LNCAP (cell line): ENCODE measurements around the gene MICAL1.

ENCODE experiments used
- TF ChIP-seq, protein P1 (sequence below): fragments of 450-650 bp; IDR thresholded peaks from 2 replicates; pipeline ENCODE4 v1.5.1; 2017; ENCODE audit warnings: mild to moderate bottlenecking

The MICAL1 gene

DNA sequence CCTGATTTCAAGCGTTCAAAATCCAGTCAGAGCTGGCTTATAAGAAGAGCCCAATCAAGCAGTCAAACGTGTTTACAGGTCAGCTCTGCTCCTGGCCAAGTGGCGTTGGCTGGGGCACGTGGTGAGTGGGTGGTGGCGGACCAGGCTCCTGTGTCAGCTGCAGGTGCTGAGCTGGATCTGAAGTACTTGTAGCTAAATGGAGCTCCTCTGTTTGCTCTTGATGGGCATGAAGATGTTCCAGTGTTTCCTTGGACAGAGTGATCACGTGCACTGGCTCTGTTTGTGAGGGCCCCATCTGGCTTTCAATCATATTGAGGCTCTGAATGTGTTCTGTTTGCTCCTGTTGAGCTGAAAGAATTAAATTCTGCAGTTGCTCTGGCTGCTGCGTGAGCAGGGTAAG is 10.2 kb upstream of the MICAL1 start:
- TF ChIP-seq, protein P1, sequence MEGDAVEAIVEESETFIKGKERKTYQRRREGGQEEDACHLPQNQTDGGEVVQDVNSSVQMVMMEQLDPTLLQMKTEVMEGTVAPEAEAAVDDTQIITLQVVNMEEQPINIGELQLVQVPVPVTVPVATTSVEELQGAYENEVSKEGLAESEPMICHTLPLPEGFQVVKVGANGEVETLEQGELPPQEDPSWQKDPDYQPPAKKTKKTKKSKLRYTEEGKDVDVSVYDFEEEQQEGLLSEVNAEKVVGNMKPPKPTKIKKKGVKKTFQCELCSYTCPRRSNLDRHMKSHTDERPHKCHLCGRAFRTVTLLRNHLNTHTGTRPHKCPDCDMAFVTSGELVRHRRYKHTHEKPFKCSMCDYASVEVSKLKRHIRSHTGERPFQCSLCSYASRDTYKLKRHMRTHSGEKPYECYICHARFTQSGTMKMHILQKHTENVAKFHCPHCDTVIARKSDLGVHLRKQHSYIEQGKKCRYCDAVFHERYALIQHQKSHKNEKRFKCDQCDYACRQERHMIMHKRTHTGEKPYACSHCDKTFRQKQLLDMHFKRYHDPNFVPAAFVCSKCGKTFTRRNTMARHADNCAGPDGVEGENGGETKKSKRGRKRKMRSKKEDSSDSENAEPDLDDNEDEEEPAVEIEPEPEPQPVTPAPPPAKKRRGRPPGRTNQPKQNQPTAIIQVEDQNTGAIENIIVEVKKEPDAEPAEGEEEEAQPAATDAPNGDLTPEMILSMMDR, result no peak

DNA sequence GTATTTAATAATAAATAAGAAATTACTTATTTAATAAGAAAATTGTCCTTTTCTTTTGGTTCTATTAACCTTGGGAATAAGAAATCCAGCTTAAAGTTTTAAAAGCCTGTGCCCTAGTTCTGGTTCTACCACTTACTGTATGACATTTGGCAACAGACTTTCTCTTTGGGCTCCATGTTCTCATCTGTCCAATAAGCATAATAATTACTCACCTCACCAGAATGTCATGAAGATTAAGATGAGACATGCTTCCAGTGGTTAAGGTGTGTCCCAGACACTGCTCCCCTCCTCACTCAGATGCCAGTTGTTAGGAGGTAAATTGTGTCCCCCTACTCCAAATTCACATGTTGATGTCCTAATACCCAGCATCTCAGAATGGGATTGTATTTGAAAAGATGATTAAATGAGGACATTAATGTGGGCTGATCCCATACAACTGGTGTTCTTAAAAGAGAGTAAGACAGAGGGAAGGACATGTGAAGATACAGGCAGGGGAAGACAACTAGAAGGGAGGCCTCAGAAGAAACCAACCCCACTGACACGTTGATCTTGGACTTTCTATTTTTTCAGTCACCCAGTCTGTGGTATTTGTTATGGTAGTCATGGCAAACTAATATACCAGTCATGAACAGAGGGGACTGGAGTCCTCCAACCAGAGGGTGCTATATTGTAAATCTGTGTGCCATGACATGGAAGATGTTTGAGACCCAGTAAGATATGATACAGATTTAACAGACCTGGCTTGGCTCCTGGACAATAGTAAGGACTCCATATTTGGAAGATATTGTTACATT is 6.4 kb upstream of the MICAL1 start:
- TF ChIP-seq, protein P1, result no peak

DNA sequence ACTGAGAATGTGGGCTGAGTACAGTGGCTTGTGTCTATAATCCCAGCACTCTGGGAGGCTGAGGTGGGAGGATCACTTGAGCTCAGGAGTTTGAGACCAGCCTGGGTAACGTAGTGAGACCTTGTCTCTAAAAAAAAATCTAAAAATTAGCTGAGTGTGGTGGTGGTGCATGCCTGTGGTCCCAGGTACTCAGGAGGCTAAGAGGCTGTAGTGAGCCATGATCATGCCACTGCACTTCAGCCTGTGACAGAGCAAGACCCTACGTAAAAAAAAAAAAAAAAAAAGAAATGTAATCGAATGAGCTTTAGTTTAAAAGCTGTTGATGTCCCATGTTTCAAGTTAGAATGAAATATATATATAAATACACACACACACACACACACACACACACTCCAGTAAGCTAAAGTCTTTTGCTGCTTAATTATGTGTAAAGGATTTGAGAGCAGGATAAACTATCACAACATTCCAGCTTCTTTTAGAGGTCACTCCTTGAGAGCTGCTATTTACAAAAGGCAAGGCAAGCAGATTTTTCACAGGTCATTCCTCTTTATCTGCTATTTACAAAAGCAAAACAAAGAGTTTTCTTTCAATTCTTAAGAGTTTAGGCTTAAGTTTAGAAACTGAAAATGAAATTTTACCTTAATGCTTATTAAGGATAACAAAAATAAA is 4.7 kb upstream of the MICAL1 start:
- TF ChIP-seq, protein P1, result no peak

DNA sequence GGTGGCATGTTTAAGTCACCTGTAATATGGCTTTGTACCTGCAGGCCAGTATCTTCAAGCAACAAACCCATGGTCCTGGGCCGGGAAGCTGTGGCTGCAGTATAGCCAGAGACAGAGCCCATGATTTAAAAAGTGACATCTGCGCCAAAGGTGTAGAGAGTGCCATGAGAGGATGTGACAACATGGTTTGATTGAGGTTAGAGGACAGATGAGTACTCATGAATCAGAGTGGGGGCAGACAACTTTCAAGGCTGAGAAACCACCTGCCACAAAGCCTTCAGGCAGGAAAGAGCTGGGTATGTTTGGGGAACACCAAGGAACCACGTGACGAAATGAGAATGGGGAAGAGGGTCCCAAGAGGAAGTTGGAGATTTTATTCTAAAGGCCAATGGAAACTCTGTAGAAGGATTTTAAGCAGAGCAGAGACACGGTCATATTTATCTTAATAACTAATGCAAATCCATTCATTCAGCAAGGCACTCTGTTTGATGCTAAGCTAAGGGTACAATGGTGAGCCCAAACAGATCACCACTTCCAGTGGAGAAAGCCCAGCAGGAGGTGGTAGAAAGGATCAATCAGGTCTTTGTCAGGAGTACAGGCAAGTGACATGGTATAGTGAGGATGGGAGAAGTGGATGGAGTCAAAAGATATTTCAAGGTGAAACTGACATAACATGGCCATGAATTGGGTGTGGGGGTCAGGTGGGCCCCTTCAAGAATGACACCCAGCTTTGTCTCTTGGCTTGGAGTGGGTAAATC is 3.4 kb upstream of the MICAL1 start:
- TF ChIP-seq, protein P1, result no peak

DNA sequence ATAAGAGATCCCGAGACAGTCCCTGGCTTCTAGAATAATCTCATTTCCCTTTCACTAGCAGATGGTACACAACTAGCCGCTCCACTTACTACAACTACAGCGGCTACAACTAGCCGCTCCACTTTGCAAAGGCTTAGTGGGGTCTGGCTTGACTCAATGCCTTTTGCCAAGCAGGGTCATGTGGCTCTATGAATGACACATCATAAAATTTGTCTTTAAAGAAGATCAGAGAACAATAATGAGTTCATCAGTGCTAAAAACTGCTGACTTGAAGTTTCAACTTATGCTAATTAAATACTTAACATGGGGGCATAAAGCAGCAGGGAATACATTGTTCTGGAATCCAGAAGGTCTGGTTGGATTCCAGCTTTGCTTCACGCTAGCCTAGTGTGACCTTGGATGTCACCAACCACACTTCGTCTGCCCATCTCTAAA is 2.0 kb upstream of the MICAL1 start:
- TF ChIP-seq, protein P1, result no peak

DNA sequence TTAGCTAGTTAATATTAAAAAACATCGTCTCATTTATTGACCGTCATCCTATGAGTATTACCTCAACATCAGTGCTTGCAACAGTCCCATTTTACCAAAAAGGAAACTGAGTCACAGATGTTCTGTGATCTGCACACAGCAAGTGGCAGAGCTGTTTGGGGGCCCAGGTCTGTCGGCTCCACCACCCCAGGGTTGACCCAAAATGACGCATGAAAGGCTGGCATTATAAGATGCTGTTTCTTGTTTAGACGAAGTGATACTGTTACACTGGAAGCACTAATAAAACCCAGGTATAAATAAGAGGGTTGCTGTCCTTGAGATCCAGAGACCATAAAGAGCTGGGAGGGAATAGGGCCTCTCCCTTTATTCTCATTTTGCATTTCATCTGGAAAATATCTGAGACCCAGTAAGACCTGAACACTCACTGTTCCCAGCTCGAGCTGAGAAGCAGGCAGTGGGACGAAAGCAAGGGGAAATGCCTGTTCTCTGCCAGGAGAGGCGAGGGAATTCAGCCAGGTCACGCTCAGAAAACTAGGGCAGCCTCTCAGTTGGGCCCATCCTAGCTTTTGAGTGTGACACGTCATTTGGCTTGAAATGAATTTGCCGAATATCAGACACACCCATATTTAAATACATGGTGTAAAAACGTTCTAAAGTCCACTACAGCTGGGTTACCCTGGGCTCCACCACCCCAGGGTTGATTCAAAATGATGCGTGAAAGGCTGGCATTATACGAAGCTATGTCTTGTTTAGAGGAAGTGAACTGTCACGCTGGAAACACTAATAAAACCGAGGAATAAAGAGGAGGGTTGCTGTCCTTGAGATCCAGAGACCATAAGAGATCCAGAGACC is 1.4 kb upstream of the MICAL1 start:
- TF ChIP-seq, protein P1, result no peak

DNA sequence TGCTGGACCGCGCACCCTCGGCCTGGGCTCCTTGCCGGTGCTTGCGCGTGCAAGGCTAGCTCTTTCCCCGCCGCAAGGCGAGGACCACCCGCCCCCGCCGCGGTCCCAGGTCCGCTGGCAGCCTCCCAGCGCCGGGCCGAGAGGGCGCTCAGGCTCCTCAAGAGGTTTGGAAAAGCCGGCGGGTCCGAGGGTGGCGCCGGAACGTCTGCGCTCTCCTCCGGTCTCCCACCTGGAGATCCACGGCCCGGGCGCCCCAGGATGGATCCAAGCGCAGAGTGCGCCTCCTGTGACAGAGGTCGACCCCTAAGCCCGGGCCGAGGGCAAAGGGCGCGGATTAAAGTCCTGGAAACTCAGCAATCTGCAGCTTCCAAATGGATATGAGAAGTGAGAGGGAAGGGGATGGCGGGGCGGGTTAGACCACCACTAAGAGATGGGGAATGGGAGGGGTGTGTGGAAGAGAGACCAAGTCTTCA is 575 bp upstream of the MICAL1 start:
- TF ChIP-seq, protein P1, result no peak
